ENCODE data around the gene BMPR1A. TPM values are rescaled to one million over a fixed set of nuclear protein-coding genes. Genes with fewer than 3 reads are reported as not detected.
"Not testable (repeated sequence)": the region's sequence is repeated elsewhere in the genome, so short reads cannot be mapped to it uniquely, and the experiment has no call there.

The BMPR1A gene
- polyA plus RNA-seq, 4 donors = 64.3 to 89.4 (median 78.2) TPM

- no peak for DNase-seq (ENCODE audit: low read depth in 4 of 4, low spot score in 3 of 4)
These were observed 205.9 kb downstream of the BMPR1A start for GRCh38 chr10:86962136-86962980.

GRCh38 chr10:86962981-86963310 lies 206.5 kb downstream of the BMPR1A start:
- DNase-seq (ENCODE audit: low read depth in 4 of 4, low spot score in 3 of 4) = no peak

DNA sequence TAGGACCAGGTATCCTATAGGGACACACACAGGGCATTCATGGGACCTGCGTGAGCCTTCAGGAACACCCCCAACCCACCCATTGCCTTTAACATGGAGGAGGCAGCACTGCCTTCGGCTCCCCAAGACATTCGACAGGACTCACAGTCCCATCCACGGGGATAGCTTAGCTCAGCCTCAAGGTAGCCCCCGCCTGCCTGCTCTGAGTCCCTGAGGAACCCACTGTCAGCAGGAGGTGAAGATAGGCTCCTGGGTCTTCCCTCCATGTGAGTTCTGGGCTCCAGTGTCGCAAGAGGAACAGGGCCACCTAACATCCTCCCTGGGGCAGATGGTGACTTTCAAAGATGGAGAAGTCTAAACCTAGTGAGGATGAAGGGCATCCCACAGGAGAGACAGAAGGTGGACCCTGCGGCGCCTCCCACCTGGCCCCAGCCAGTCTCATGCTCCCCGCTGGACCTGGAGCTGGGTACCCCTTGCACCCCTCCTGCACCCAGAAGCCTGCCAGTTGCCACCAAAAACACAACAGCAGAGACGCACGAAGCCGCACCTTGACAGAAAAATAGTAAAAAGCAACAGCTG lies 207.0 kb downstream of the BMPR1A start:
- no peak for DNase-seq (ENCODE audit: low read depth in 4 of 4, low spot score in 3 of 4)

GRCh38 chr10:86964061-86964846 lies 207.8 kb downstream of the BMPR1A start:
- no peak for DNase-seq (ENCODE audit: low read depth in 4 of 4, low spot score in 3 of 4)

GRCh38 chr10:86964847-86965190 lies 208.4 kb downstream of the BMPR1A start:
- DNase-seq (ENCODE audit: low read depth in 4 of 4, low spot score in 3 of 4) = no peak

- DNase-seq (ENCODE audit: low read depth in 4 of 4, low spot score in 3 of 4) = no peak
These were observed 209.7 kb downstream of the BMPR1A start for GRCh38 chr10:86965986-86966654.

DNA sequence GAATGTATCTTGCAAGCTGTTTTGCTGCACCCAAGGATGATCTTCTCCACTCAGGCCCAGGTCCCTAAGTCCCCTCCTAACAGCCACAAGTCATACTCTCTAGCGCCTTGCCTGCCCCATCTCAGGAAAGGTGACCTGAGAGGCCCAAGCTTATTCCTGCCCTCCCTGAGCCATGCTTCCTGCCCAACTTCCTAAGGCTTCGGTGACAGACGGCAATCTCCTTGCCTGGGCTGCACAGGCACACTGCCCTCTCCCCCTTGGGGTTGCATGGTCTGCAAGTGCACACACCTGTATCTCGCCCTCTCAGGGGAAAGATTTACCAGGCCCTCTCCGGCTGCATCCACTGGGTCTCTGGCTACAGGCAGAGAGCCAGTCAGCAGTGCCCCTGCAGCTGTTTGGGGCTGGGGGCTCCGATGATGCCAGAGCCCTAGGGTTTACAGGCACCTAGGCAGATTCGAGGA lies 211.1 kb downstream of the BMPR1A start:
- no peak for DNase-seq (ENCODE audit: low read depth in 4 of 4, low spot score in 3 of 4)

- DNase-seq (ENCODE audit: low read depth in 4 of 4, low spot score in 3 of 4) = no peak
These were observed 212.0 kb downstream of the BMPR1A start, which contains the start of gene ADIRF for GRCh38 chr10:86968271-86968993. Gene ADIRF, plus strand, starts transcription at chr10:86968482. Its CDS starts 63 bp downstream, at chr10:86968545.

GRCh38 chr10:86968994-86969355 lies 212.6 kb downstream of the BMPR1A start:
- no peak for DNase-seq (ENCODE audit: low read depth in 4 of 4, low spot score in 3 of 4)

DNA sequence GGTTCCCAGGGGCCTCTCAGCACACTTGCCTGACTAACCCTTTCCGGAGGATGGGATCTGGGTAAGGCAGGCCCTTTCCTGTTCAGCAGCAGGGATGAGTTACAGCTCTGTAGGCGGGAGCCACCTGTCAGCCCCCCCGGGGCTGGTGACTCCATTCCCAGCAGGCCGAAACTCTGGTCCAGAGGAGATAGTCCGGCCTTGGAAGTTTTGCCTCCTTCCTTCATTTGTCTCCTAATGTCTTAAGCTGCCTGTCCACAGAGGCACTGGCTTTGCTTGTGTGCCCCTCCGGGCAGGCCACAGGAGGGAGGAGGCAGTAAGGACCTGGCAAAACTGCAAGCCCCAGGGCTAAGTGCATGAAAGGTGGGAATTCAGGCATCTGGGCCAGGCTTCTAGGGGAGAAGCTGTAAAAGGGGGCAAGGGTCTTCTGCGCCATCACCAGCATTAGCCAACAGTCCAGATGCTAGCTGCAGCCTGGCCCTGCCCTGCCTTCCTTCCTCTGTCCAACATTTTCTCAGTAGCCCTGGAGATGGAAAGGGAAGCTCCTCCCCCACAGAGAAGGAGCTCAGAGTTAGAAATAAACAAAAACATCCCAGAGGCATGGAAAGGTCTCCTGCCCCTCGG lies 213.1 kb downstream of the BMPR1A start:
- DNase-seq (ENCODE audit: low read depth in 4 of 4, low spot score in 3 of 4) = no peak

- no peak for DNase-seq (ENCODE audit: low read depth in 4 of 4, low spot score in 3 of 4)
These were observed 214.0 kb downstream of the BMPR1A start for GRCh38 chr10:86970162-86970981.

DNA sequence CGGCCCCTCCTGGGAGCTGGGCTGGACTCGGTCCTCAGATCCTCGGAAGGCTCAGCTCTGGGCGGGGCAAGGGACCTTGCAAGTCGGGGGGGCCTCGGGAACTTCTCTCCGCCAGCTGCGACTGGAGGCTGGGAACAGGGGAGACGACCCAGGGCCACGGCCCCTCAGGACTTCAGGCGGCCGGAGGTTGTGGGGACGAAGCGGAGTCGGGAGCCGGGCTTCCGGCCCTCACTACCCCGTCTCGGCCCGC lies 214.5 kb downstream of the BMPR1A start:
- no peak for DNase-seq (ENCODE audit: low read depth in 4 of 4, low spot score in 3 of 4)

GRCh38 chr10:86971232-86971991 lies 215.0 kb downstream of the BMPR1A start:
- peak in 1 of 4 donors; percentile 65 for DNase-seq (ENCODE audit: low read depth in 4 of 4, low spot score in 3 of 4)

DNA sequence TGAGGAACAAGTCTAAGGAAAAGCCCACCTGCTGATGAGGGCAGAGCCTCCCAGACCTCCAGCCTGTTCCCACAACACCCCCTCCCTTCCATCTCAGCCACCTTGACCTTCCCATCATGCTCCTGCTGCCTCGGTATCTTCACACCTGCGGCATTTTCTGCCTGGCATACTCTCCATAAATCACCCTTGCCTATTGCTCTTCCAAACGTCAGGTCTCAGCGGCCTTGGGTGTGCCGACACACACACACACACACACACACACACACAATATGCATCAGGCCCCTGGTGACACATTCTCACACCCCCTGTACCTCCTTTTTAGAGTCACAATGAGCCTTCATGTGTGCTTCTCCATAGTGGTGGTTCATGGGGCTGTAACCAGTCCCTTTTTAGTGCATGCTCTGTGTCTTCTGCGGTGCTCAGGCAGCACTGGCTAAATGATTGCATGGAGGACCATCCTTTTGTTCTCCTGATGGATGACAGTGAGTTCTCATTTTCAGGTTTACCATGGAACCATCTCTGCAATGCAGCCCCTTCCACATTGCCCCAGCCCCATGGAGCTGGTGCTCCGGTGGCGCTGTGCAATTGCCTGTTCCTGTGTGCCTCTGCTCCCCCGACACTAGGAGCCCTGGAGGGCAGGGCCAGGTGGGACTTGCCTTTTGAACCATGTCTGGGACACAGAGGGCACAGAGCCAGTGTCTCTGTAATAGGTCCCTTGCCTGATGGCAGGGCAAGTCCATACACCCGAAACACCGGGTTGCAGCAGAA lies 216.4 kb downstream of the BMPR1A start:
- DNase-seq (ENCODE audit: low read depth in 4 of 4, low spot score in 3 of 4) = no peak

DNA sequence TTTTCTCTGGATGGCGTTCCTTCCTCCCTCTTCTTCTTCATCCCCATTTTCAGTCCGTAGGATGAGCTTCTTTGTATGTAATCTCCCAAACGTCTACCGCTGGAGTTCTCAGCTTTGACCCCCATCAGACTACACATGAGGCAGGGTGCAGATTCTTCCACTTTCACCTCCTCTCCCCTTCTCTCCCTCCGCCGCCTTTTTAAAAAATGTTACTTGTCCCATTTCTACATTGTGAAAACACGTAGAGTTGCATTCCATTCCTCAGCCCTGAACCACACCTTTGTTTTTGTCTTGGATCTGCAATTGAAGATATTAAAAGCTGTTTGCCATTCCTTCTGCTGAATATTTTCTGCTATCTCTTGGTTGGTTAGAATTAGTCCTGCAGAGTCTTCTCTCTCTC lies 218.1 kb downstream of the BMPR1A start:
- no peak for DNase-seq (ENCODE audit: low read depth in 4 of 4, low spot score in 3 of 4)

- no peak for DNase-seq (ENCODE audit: low read depth in 4 of 4, low spot score in 3 of 4)
These were observed 220.1 kb downstream of the BMPR1A start for GRCh38 chr10:86976362-86977056.

- DNase-seq (ENCODE audit: low read depth in 4 of 4, low spot score in 3 of 4) = not testable (repeated sequence)
These were observed 222.0 kb downstream of the BMPR1A start for GRCh38 chr10:86978457-86978856.
